Colonic mucosa (tissue), 4 donors: ENCODE measurements around the gene MAP3K5. TPM values are rescaled to one million over a fixed set of nuclear protein-coding genes. Genes with fewer than 3 reads are reported as not detected.

Source experiments
- DNase-seq: peaks from one replicate; pipeline ENCODE4 v3.0.0-alpha.2; 2020
- H3K27ac ChIP-seq: fragments of 200-600 bp; one replicate; pipeline ENCODE4 v1.8.0; 2021
- H3K27me3 ChIP-seq: fragments of 200-600 bp; one replicate; pipeline ENCODE4 v1.8.0; 2021
- H3K36me3 ChIP-seq: fragments of 200-600 bp; one replicate; pipeline ENCODE4 v1.8.0; 2021
- H3K4me1 ChIP-seq: fragments of 200-600 bp; one replicate; pipeline ENCODE4 v1.8.0; 2021; ENCODE audit warnings: mild to moderate bottlenecking
- H3K4me3 ChIP-seq: fragments of 200-600 bp; one replicate; pipeline ENCODE4 v1.8.0; 2021
- H3K9ac ChIP-seq, 2 donors: one replicate each; pipeline ENCODE4 v1.7.0; 2013; ENCODE audit warnings: control low read depth in 2 of 2, low read depth in 2 of 2, low read length in 2 of 2
- H3K9me3 ChIP-seq: fragments of 200-600 bp; one replicate; pipeline ENCODE4 v1.8.0; 2021
- intact Hi-C: fragments of 100-400 bp; cut with DNase I; formaldehyde crosslinking; loops from one replicate; pipeline ENCODE4 v1.14.1; 2022
- total RNA-seq, 2 donors: library from RNA; stranded (reverse); fragmentation: NEBNext Ultra II Directional in 1 of 2; extraction: Animal tissue kit (Norgen Biotek cat#: 25700) in 1 of 2; gene quantifications; one replicate each; pipeline ENCODE4 v1.2.1, GENCODE V29; 2021
- TF ChIP-seq, protein P1 (sequence below): fragments of 200-600 bp; IDR thresholded peaks from one replicate; pipeline ENCODE4 v1.8.0; 2022; ENCODE audit warnings: antibody characterized with exemption, mild to moderate bottlenecking
- donor health status: healthy.
- donor health status: DM: no; HTN: no; CAD: no.
- donor health status: DM: no; HTN: no; CAD: no.

MAP3K5 gene
- total RNA-seq, 2 donors from 2014 or later, result 15.3 to 17.1 TPM

- no peaks in the 10 kb centered on the region for H3K27me3 ChIP-seq
- no peak overlapping the region for H3K9ac ChIP-seq
- intact Hi-C loops, result no loop called here
- H3K9me3 ChIP-seq, result no peaks in the 10 kb centered on the region
- H3K4me3 ChIP-seq, result no peak overlapping the region
- TF ChIP-seq, protein P1, sequence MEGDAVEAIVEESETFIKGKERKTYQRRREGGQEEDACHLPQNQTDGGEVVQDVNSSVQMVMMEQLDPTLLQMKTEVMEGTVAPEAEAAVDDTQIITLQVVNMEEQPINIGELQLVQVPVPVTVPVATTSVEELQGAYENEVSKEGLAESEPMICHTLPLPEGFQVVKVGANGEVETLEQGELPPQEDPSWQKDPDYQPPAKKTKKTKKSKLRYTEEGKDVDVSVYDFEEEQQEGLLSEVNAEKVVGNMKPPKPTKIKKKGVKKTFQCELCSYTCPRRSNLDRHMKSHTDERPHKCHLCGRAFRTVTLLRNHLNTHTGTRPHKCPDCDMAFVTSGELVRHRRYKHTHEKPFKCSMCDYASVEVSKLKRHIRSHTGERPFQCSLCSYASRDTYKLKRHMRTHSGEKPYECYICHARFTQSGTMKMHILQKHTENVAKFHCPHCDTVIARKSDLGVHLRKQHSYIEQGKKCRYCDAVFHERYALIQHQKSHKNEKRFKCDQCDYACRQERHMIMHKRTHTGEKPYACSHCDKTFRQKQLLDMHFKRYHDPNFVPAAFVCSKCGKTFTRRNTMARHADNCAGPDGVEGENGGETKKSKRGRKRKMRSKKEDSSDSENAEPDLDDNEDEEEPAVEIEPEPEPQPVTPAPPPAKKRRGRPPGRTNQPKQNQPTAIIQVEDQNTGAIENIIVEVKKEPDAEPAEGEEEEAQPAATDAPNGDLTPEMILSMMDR, result no peak
- H3K36me3 ChIP-seq, result no peaks in the 10 kb centered on the region
- no peak for DNase-seq
- H3K27ac ChIP-seq, result no peak overlapping the region
- H3K4me1 ChIP-seq, result no peaks in the 10 kb centered on the region
Measured at GRCh38 chr6:136523196-136523595, 269.1 kb downstream of the MAP3K5 start.

DNA sequence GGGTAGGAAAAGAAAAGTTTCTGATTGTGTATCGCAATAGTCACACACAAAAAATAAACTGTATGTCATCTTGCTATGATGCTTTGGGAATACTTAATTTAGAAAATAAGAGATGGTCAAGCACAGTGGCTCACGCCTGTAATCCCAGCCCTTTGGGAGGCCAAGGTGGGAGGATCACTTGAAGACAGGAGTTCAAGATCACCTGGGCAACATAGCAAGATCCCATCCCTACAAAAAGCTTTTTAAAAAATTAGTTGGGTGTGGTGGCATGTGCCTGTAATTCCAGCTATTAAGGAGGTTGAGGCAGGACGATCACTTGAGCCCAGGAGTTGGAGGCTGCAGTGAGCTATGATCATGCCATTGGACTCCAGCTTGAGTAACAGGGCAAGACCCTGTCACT is 269.6 kb downstream of the MAP3K5 start:
- DNase-seq, result no peak
- Histone ChIP-seq H3K27me3 (no peaks in the 10 kb centered on the region), H3K36me3 (no peaks in the 10 kb centered on the region), H3K4me1 (no peaks in the 10 kb centered on the region), H3K4me3 (no peak overlapping the region), H3K27ac (no peak overlapping the region), H3K9me3 (no peaks in the 10 kb centered on the region), H3K9ac (no peak overlapping the region)
- TF ChIP-seq, protein P1, result no peak
- intact Hi-C loops, result no loop called here

GRCh38 chr6:136521911-136522310 is 270.4 kb downstream of the MAP3K5 start:
- Histone ChIP-seq H3K36me3 (no peaks in the 10 kb centered on the region), H3K27ac (no peak overlapping the region)
- TF ChIP-seq, protein P1, result no peak

DNA sequence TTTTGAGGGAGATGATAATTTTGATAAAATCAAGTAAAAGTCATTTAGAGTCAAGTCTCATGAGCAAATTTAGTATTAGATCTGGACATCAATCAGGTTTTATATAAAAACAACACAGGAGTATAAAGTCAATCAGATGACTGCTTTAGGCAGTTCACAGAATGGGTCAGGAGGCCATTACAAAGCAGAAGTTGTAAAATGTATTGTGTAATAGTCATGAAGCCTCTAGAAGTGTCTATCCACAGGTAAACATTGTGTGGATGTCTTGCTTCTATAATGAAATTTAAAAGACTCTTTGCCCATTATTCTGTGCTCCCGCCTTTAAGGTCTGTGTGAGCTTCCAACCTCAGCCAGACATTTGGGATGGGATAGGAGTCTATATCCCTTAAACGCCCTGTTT is 270.9 kb downstream of the MAP3K5 start:
- no peak overlapping the region for H3K9ac ChIP-seq
- no peaks in the 10 kb centered on the region for H3K9me3 ChIP-seq
- no peaks in the 10 kb centered on the region for H3K27me3 ChIP-seq
- no peak for DNase-seq
- no peak overlapping the region for H3K27ac ChIP-seq
- no peak overlapping the region for H3K4me3 ChIP-seq
- no peaks in the 10 kb centered on the region for H3K4me1 ChIP-seq
- H3K36me3 ChIP-seq, result no peaks in the 10 kb centered on the region
- intact Hi-C loops, result no loop called here
- TF ChIP-seq, protein P1, result no peak

More at GRCh38 chr6:136521911-136522310, 270.4 kb downstream of the MAP3K5 start:
- H3K27me3 ChIP-seq, result no peaks in the 10 kb centered on the region
- H3K9ac ChIP-seq, result no peak overlapping the region
- no peak overlapping the region for H3K4me3 ChIP-seq
- no peaks in the 10 kb centered on the region for H3K9me3 ChIP-seq
- intact Hi-C loops, result no loop called here
- no peaks in the 10 kb centered on the region for H3K4me1 ChIP-seq
- no peak for DNase-seq

GRCh38 chr6:136520517-136520916 is 271.8 kb downstream of the MAP3K5 start:
- Histone ChIP-seq H3K27me3 (no peaks in the 10 kb centered on the region), H3K4me3 (no peak overlapping the region), H3K9me3 (no peaks in the 10 kb centered on the region), H3K36me3 (no peaks in the 10 kb centered on the region), H3K4me1 (no peaks in the 10 kb centered on the region), H3K9ac (no peak overlapping the region), H3K27ac (no peak overlapping the region)
- intact Hi-C loops, result no loop called here
- DNase-seq, result no peak
- TF ChIP-seq, protein P1, result no peak

DNA sequence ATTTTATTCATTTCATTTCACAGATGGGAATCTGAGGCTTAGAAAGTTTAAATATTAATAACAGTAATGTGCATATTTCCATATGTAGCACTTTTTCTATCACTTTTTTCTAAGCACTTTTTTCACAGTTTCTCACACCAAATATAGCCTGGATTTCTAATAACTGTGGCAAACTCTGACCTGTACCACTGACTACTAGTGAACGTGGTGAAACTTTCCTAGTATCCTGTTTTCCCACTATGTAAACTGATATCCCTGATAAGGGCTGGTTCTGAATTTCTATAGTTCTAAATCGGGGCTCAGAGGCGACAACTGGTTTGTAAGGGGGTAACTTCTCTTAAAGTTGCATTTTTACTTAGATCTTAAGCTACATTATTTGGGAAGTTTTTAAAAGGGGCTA is 274.7 kb downstream of the MAP3K5 start:
- H3K4me1 ChIP-seq, result no peaks in the 10 kb centered on the region
- DNase-seq, result no peak
- TF ChIP-seq, protein P1, result no peak
- intact Hi-C loops, result no loop called here
- no peaks in the 10 kb centered on the region for H3K9me3 ChIP-seq
- no peaks in the 10 kb centered on the region for H3K36me3 ChIP-seq
- no peak overlapping the region for H3K9ac ChIP-seq
- no peak overlapping the region for H3K27ac ChIP-seq
- no peaks in the 10 kb centered on the region for H3K27me3 ChIP-seq
- H3K4me3 ChIP-seq, result no peak overlapping the region
